HG03139 (cell line): ENCODE measurements around the gene CNTN5.

Source experiments
- ATAC-seq: cut with Tn5 transposase; IDR thresholded peaks from one replicate; pipeline ENCODE4 v1.9.1; 2021; ENCODE audit not compliant: unreplicated experiment

Gene CNTN5

GRCh38 chr11:100011697-100012096 is 990.9 kb downstream of the CNTN5 start:
- ATAC-seq, result no peak

DNA sequence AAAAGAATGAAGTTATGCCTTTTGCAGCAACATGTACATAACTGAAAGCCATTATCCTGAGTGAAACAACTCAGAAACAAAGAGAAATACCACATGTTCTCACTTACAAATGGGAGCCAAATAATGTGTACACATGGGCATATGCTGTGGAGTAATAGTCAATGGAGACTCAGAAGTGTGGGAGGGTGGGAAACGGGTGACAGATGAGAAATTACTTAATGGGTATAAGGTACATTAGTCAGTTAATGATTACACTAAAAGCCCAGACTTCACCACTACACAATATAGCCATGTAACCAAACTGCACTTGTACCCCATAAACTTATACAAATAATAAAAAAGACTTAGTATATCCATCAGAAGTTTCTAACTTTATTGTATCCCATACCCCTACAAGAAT is 992.3 kb downstream of the CNTN5 start:
- ATAC-seq, result no peak

- ATAC-seq, result no peak
These were observed 1011.2 kb downstream of the CNTN5 start for GRCh38 chr11:100031973-100032372.

DNA sequence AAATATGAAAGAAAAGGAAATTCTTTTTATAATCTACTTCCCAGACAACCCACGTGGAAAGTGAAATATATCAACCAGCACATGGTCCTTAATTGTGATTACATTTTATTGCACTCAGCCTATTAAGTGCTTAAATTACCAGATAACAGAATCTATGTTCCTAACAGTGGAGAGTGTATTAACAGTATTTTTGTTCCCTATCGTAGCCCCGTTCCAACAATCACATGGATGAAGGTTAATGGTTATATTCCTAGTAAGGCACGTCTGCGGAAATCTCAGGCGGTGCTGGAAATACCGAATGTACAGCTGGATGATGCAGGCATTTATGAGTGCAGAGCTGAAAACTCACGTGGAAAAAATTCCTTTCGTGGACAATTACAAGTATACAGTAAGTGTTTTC is 1040.3 kb downstream of the CNTN5 start:
- no peak for ATAC-seq

- ATAC-seq, result no peak
These were observed 1045.7 kb downstream of the CNTN5 start for GRCh38 chr11:100066399-100066798.

DNA sequence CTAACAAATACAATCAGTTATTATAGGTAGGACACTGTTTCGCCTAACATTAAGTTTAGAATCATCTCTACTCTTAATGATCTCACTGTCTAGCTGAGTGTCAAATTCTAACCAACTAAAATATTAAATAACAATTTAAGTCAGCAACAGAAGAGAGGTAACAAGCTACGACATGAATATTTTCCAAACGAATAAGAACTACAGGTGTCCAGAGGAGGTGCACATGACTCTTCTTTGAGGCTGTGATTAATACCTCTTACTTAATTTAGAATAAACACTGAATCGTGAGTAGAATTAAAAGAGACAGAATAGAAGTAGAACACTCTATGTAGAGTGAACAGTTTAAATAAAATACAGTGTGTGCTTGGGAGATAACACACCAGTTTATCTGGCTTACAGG is 1047.4 kb downstream of the CNTN5 start:
- ATAC-seq, result no peak

DNA sequence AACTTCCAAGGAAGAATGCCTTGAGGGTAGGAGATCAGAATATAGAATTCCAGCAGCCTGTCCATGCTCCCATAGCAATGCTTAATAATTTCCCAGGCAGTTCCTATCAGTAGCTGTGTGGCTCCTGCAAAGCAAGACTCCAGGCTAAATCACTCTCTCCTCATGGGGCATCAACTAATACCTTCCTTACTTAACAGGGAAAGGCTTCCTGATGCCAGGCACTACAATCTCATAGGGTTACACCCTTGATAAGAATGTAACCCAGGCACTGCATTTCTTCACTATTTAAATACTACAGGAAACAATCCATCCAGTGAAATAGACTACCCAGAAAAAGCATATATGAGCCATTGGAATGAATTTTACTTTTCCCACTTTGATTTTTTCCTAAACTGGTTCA is 1051.4 kb downstream of the CNTN5 start:
- ATAC-seq, result no peak

DNA sequence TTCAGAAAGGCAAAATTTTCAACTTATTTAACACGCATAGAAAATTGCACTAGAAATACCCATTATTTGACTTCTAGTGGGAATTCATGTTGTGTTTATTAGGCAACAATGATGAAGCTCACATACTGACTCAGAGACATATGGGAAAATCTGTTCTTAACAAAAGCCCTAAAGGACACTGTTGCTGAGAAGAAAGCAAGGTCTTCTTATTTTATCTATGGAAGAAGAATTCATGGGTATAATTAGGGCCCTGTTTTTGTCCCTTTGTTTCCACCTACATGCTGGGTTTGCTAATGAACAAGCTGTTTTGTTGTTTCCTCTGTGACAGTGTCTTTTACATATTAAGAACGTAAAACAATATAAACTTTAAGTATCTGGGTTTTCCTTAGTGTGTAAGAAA is 1059.6 kb downstream of the CNTN5 start:
- ATAC-seq, result no peak

GRCh38 chr11:100080821-100081220 is 1060.1 kb downstream of the CNTN5 start:
- no peak for ATAC-seq

DNA sequence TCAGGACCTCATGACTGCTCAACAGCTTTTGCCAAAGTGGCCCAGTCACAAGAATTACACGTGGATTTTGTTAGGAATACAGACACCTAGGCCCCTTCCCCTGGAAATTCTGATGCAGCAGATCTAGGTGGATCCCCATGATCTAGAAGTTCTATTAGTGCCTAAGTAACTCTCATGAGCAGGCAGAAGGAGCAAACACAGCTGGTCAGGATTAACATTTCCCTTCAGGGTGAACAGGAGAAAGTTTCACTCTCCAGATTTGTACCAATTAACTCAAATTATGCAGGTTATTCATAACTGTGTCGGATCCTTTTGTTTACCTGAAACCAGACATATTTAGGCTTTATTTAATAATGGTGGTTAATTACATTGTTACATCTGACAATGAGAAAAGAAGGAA is 1072.9 kb downstream of the CNTN5 start:
- no peak for ATAC-seq

DNA sequence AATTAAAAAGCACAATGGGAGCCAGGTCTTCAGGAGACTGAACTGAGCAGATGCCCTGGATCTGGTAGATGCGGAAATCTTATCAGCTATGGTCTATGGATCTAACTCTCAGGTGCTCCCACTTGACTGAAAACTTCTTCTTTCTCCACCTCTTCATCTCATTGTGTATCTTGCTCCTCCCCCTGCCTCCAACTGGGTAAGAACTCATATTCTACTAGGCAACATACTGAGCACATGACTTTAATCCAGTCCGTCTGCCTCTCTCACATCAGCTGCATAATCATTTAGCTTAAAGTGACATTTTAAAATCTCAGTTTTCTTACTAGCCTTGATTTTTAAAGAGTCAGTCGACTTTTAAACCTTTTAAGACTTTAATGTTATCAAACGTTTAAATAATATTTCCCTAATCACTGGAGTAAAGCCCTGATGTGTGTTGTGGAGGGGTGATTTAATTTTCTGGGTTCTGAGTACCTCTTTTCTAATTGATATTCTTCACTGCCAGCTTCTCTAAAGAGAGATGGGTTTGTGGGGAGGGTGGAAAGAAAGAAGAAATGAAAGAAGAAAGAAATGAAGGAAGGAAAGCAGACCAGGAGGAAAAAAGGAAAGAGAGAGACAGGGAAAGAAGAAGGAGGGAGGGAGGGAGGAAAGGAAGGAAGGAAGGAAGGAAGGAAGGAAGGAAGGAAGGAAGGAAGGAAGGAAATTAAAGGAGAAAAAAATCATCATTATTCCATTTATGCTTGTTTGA is 1073.5 kb downstream of the CNTN5 start:
- no peak for ATAC-seq

DNA sequence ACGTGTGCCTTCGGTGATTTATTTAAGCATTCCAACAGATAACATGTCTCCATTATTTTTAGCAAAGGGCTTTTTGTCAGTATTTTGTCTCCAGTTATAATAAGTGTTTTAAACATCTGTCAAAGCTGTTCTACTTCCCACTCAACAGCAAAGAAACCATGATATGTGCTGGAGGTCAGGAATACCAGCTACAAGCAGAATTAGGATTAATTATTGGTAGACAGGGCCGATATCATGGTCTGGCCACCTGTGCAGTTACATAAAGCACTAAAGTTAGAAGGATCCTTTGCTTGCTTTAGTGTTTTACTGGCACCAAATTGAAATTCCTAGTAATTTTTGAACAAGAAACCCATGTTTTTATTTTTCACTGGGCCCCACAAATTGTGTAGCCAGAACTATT is 1075.1 kb downstream of the CNTN5 start:
- no peak for ATAC-seq

GRCh38 chr11:100098560-100098959 is 1077.8 kb downstream of the CNTN5 start:
- no peak for ATAC-seq

GRCh38 chr11:100105255-100105981 is 1084.7 kb downstream of the CNTN5 start:
- no peak for ATAC-seq

DNA sequence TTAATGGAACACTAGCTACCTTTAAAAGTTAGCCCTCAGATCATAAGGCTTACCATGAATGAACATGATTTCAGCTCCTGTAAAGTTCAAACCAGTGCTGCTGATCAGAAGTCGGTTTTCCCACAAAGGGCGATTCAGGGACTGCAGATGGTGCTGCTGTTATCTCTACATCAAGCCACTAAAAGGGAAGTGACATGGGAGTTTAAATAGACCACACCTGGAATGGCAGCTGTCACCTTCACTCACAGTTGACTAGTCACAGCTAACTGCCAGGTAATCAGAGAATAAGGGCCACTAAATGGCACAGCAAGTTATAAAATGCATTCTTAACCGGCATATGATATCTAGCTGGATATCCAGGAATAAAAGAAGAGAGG is 1085.2 kb downstream of the CNTN5 start:
- no peak for ATAC-seq

- ATAC-seq, result no peak
These were observed 1098.4 kb downstream of the CNTN5 start for GRCh38 chr11:100119176-100119575.

- no peak for ATAC-seq
These were observed 1112.4 kb downstream of the CNTN5 start for GRCh38 chr11:100133114-100133513.

DNA sequence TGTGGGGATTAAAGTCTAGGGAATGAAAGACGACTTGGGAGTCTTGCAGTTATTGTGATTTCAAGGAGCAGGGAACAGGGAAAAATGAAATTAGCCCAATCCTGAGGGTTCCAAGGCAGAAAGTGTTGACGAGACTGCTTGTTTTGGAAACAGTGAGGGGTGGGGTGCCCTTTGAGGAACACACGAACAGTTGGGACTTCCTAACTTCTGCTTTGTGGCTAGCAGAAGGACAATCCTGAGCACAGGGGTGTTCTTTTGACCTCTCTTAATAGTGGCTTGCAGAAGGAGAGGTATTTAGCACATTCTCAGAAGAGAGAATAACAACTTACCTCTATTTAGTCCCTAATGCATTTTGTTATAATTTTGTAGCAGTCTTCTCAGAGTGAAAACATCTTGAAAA is 1120.5 kb downstream of the CNTN5 start:
- no peak for ATAC-seq

DNA sequence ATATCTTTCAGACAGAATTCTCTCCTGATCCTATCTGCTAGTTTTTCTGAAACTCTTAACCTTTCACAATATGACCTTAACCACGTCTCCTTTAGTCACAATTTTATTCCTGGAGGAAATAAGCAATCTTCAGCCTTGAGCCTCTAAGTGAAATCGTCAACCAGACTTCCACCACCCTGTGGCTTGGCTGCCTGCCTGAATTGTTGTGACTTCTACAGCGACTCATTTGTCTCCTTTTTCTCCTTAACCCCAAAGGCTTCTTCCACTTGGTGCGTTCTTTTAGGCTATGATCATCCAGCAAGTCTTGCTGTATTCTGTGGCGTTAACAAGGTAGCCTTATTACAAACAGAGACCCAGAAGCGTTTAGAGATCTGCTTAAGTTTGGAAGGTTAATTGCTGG is 1131.2 kb downstream of the CNTN5 start:
- ATAC-seq, result no peak

GRCh38 chr11:100152766-100153165 is 1132.0 kb downstream of the CNTN5 start:
- no peak for ATAC-seq

DNA sequence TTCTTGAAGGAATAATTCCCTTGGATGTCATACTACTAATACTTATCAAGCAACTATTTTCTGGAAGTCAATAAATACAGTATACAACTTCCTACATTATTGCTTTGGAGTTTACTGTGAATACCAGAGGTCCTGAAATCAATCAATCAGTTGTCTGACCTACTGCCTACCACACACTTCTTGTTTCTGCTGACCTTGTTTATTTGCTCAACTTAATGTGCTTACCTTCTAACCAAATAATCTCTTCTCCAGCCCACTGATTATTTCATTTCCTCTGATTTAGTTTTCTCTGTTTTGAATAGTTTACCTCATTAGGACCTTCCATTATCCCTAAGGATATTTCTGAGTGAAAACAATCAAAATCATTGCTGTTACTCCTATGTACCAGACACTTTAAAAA is 1142.7 kb downstream of the CNTN5 start:
- ATAC-seq, result no peak

DNA sequence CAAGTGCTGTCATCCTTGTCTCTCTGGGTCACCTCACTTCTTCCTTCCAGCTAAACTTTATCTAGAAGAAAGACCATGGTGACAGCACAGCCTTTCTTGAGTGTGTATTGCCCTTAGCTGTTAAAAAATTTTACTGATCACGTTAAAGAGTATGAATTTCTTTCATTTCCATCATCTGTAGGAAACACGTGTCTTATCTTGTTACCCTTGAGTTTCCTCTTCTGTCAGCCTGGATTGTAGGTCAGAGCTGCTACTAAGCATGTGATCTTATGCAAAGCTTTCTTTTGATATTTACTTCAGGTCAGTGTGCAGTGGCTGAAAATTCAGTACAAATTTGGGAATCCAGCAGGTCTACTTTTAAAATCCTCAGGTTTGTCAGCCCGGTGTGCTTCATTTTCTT is 1154.1 kb downstream of the CNTN5 start:
- no peak for ATAC-seq

- ATAC-seq, result no peak
These were observed 1155.7 kb downstream of the CNTN5 start for GRCh38 chr11:100176456-100176855.
